GDM1 (cell line): ENCODE data around the gene TTC19.
"Not testable (repeated sequence)": the region's sequence is repeated elsewhere in the genome, so short reads cannot be mapped to it uniquely, and the experiment has no call there.

ENCODE experiments used
- DNase-seq: peaks from one replicate; lab custom pipeline; 2025; lab: John Stamatoyannopoulos, UW

The TTC19 gene

DNA sequence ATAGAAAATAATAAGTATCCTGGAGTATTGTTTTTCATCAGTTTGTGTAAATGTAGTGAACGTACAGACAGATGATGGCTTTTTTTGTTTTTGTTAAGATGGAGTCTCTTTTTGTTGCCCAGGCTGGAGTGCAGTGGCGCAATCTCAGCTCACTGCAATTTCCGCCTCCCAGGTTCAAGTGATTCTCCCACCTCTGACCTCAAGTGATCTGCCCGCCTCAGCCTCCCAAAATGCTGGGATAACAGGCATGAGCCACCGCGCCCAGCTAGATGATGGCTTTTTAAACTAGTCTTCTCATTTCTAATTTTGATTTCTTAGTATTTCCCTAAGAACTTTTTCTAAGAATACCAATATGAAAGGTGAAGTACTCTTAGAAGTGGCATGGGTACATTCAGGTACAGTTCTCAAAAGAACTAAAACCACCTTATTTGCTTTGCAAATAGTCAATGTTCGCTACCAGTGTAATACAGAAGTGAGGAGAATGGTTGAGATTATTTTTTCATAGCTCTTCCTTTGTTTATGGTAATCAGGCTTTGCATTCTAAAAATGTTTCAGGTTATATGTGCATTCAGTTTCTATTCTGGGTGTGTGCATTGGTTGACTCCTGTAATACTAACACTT is 34.2 kb downstream of the TTC19 start:
- DNase-seq: no peak

DNA sequence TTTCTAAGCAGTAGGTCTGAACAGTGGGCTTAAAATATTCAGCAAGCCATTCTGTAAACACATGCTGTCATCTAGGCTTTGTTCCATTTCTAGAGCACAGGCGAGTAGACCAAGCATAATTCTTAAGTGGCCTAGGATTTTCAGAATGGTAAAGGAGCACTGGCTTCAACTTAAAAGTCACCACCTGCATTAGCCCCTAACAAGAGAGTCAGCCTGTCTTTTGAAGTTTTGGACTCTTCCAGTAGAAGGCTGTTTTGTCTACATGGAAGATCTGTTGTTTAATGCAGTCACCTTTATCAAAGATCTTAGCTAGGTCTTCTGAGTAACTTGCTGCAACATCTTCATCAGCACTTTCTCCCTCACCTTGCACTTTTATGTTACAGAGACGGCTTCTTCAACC is 36.6 kb downstream of the TTC19 start:
- DNase-seq: no peak

DNA sequence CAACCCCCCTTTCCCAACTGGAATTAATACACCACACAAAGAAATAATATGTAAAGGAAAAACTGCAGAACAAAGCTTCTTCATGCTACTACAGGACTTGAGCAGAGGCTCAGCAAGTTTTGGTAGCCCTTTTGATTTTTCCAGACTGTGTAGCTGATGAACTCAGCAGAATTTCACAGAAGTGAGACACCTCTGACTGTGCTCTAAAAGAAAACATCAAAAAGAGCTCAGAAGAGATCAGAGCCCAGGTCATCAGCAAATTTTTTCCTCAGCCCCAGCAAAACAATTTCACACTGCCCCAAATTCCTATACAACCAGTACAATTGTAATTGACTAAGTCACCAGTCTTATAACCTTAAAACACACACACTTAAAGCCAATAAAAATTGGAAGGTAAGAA is 38.0 kb downstream of the TTC19 start:
- no peak for DNase-seq

DNA sequence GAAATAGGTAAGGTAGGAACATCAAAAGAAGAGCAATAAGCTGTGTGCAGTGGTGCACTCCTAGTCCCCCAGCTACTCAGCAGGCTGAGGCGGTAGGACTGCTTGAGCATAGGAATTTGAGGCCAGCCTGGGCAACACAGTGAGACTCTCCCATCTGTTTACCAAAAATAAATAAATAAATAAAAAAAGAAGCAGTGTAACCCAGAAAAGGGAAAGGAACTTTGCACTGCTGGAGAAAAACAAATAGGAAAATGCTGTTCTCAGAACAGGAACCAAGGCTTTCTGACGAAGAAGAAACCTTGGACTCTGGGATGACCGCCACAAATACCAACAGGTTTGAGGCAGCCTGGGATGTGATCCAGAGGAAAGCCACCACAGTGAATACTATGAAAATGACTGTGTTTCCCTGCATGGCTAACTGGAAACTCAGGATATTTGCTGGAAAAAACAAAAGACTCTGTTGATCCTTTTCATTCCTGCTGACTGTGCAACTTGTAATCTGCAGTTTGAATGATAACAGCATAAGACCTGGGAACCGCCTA is 41.2 kb downstream of the TTC19 start:
- no peak for DNase-seq

DNA sequence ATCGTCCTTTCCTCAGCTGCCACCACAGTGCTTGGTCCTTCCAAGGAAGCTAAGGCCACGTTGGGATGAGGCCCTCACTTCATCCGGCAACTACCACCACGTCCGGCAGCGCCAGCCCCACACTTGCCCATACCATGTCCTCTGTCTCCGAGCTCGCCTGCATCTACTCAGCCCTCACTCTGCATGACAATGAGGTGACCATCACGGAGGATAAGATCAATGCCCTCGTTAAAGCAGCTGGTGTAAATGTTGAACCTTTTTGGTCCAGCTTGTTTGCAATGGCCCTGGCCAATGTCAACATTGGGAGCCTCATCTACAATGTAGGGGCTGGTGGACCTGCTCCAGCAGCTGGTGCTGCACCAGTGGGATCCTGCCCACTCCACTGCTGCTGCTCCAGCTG is 44.9 kb downstream of the TTC19 start:
- DNase-seq: no peak

DNA sequence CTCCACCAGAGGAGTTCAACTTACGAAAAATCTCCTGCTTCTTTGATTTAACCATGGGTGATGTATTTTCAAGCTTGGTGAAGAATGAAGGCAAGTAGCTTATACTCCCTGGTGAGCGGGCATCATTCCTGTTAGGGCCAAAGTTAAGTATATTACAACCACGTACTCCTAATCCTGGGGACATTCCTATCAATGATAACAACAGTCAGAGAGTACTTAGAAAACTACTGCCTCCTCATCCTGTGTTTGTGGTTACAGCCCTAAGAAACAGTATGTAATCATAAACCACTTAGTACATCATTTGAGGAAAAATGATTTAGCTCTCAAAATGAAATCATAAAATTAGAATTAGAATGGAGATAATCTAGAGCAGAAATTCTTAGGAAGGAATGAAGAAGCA is 47.3 kb downstream of the TTC19 start:
- no peak for DNase-seq

DNA sequence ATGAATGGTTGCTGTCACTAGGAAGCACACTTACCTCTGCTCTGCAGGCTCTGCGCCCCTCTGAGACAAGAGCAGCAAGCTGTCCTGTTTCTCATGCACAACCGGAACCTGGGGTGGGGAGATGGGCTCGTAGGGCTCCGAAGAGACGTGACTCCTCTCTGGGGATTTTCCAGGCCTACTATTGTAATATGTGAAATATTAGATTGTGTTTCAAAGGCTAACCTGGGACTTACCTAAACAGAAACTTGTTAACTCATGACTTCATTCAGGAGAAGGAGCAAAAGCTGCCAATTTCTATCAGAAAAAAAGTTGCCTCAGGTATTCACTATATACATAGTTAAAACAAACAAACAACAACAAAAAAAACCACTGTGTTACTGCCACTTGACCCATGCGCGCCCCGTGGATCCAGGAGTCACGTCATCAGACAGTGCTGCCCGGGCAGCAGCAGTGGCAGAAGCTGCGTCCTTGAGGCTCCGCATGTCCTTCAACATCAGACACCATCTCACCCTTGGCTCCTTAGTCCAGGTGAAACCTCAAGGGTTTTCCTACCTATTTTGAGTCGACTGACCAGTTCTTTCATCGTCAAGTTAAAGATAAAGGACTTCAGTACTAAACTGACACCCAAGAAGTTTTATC is 49.3 kb downstream of the TTC19 start:
- no peak for DNase-seq

DNA sequence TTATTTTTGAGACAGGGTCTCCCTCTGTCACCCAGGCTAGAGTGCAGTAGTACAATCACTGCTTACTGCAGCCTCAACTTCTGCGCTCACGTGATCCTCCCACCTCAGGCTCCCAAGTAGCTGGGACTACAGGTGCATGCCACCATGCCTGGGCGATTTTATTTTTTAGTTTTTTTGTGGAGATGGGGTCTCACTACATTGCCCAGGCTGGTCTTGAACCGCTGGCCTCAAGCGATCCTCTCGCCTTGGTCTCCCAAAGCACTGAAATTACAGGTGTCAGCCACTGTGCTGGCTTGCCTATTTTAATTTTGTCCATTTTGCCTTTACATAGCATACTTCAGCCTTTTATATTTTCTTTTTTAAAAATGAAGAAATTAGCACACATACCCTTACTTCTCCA is 51.2 kb downstream of the TTC19 start:
- DNase-seq: no peak

DNA sequence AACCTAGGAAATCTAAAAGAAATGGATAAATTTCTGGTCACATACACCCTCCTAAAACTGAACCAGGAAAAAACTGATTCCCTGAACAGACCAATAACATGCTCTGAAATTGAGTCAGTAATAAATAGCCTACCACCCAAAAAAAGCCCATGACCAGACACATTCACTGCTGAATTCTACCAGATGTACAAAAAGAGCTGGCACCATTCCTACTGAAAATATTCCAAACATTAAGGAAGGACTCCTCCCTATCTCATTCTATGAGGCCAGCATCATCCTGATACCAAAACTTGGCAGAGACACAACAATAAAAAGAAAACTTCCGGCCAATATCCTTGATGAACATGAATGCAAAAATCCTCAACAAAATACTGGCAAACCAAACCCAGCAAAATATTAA is 52.9 kb downstream of the TTC19 start:
- DNase-seq: no peak

DNA sequence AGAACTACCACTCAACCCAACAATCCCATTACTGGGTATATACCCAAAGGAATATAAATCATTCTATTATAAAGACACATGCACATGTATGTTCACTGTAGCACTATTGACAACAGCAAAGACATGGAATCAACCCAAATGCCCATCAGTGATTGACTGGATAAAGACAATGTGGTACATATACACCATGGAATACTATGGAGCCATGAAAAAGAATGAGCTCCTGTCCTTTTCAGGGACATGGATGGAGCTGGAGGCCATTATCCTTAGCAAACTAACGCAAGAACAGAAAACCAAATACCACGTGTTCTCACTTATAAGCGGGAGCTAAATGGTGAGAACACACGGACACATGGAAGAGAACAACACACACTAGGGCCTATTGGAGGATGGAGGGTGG is 55.5 kb downstream of the TTC19 start:
- DNase-seq: not testable (repeated sequence)

DNA sequence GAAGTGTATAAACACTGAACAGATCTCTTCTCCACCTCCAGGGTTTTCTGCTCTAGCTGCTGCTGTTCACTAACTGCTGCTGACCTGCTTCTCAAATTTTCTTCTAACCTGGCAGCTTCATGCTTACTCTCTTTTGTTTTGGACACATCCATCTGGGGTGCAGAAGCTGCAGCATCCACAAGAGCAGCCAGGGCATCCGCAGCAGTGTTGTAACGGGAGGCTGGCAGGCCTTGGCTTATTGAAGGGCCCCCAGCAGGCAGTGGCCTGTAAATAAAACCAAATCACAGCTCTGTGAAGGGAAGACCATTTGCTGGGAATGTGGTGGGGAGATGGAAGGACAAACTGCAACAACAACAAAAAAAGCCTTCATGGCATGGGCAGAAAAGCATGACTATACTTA is 62.0 kb downstream of the TTC19 start:
- no peak for DNase-seq

DNA sequence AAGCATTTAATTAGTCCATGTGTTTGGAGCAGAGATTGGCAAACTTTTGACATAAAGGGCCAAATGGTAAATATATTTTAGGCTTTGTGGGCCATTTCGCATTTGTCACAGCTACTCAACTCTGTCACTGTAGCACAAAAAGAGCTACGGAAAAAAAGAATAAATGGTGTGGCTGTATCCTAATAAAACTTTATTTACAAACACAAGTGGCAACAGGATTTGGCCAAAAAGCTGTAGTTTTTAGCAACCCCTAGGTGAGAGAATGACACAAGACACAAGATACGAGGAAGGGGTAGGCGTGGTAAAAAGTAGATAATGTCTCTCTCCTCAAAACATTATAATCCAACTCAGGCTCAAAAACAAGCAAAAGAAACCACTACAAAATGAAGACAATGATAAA is 66.5 kb downstream of the TTC19 start:
- DNase-seq: no peak

DNA sequence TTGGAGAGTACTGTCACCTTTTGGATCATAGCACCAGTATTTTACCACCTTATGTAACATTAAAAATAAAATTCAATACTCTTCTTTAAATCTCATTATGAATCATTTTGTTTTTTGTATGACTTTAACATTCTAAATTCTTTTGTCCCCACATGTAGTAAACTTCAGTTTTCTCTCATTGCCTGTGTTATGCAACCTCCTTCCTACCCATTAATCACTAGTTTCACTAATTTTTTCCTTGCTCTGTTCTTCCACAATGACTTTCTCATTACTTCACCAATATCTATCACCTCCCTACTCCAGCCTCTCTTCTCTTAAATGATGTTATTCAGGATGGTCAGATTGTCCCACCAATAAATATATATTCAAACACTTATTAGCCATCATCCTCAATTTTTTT is 68.7 kb downstream of the TTC19 start:
- no peak for DNase-seq

DNA sequence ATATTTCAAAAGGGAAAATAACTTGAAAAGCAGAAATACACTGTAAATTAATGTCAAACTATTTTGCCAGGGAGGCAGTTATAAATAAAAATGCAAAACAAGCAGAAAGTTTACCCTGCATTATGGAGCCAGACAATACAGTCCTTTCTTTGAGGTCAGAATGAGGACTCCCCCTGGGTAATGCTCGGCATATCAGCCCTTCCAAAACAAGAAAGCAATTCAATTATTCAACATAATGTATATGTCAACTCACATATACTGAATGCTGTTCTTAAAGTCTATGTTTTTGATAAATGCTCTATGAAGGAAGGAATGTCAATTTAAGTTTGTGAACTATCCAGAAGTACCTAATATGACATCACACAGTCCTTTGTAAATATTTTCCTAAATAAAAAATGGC is 72.4 kb downstream of the TTC19 start:
- DNase-seq: no peak

DNA sequence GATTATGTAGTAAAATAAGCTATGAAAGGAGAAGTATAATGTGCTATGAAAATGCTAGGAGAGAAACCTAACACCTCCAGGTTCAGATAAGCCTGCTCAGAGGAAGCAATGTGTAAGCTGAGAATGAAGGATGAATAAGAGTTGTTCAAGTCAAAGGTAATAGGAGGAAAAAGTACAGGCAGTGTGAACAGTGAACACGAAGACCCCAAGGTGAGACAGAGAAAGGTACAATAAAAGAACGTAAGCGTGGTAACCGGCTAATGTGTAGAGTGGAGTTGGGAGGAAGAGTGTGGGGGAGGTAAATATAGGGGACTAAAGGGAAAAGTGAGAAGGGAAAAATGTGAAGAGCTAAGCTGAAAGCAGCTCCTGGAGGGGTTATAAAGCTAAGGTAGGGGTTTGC is 74.2 kb downstream of the TTC19 start:
- DNase-seq: no peak

DNA sequence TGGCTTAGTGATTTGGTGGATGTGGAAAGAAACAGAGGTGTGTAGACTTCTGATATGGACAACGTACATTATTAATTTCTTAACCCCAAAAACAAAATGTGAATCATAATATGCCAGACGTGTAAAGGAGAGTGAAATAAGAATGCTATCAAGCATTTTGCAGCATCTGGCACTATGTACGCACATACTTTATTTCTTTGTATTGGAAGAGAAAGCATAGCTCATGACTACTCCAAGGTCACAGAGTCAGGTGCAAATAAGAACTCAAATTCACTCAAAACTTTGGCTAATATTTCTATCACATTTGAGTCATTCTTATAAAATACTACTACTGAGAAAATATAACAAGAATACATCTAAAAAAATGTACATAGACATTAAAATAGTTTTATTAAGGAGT is 74.8 kb downstream of the TTC19 start:
- DNase-seq: no peak

DNA sequence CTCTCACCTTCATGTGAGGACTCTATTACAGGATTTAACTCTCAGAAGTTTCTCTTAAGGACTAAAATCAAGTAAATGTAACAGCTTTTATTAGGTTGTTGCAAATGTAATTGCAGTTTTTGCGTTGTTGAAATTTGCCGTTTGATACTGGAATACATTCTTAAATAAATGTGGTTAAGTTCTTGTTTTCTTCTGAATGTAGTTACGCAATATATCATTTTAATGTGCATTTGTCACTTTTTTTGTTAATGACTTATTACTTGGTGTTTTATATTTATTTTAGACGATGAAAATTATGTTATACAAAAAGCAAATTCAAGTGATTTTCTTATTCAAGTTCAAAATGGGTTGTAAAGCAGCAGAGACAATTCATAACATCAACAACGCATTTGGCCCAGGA is 76.3 kb downstream of the TTC19 start:
- DNase-seq: no peak
